IMR-90 (cell line): Measurements from ENCODE around the gene KCNIP1.

Source experiments
- CEBPB ChIP-seq: IDR thresholded peaks from 2 replicates; pipeline ENCODE4 v1.6.1; 2012; ENCODE audit warnings: low read depth, low read length, improper control_type of control experiment
- CHD1 ChIP-seq: IDR thresholded peaks from 2 replicates; pipeline ENCODE4 v1.6.1; 2012; ENCODE audit warnings: low read depth, low read length, improper control_type of control experiment
- CTCF ChIP-seq: conservative IDR thresholded peaks from 2 replicates; pipeline ENCODE4 v1.5.1; 2012; ENCODE audit warnings: mild to moderate bottlenecking, low read depth, low read length, improper control_type of control experiment
- ELK1 ChIP-seq: fragments of 150-350 bp; IDR thresholded peaks from 2 replicates; pipeline ENCODE4 v1.6.1; 2016; ENCODE audit warnings: low read depth, mild to moderate bottlenecking, low read length, moderate library complexity, borderline replicate concordance
- MAFK ChIP-seq: IDR thresholded peaks from 2 replicates; pipeline ENCODE4 v1.6.1; 2012; ENCODE audit warnings: low read depth, low read length, improper control_type of control experiment
- MXI1 ChIP-seq: IDR thresholded peaks from 2 replicates; pipeline ENCODE4 v1.6.1; 2012; ENCODE audit warnings: low read depth, mild to moderate bottlenecking, low read length, moderate library complexity, borderline replicate concordance
- POLR2A ChIP-seq: IDR thresholded peaks from 2 replicates; pipeline ENCODE4 v1.6.1; 2012; ENCODE audit warnings: mild to moderate bottlenecking, low read depth, low read length
- RCOR1 ChIP-seq: IDR thresholded peaks from 2 replicates; pipeline ENCODE4 v1.6.1; 2012; ENCODE audit warnings: mild to moderate bottlenecking, low read length, improper control_type of control experiment; ENCODE audit not compliant: insufficient replicate concordance
- USF2 ChIP-seq: fragments of 150-350 bp; IDR thresholded peaks from 2 replicates; pipeline ENCODE4 v1.6.1; 2017; ENCODE audit warnings: mild to moderate bottlenecking, antibody characterized with exemption, low read length, low read depth

GRCh38 chr5:170473642-170474041 is 30.2 kb upstream of the KCNIP1 start:
- no peak for TF ChIP-seq USF2
- TF ChIP-seq CTCF, result no peak
- TF ChIP-seq ELK1, result no peak
- no peak for TF ChIP-seq POLR2A
- no peak for TF ChIP-seq CEBPB
- TF ChIP-seq CHD1, result no peak
- TF ChIP-seq MAFK, result no peak
- TF ChIP-seq MXI1, result no peak
- no peak for TF ChIP-seq RCOR1
